ENCODE data around the gene MGAT5B. TPM values are rescaled to one million over a fixed set of nuclear protein-coding genes. Genes with fewer than 3 reads are reported as not detected.

Gene MGAT5B
- total and polyA plus RNA-seq, 2 experiments from 2014 or later: 1.6 to 10.0 TPM

DNA sequence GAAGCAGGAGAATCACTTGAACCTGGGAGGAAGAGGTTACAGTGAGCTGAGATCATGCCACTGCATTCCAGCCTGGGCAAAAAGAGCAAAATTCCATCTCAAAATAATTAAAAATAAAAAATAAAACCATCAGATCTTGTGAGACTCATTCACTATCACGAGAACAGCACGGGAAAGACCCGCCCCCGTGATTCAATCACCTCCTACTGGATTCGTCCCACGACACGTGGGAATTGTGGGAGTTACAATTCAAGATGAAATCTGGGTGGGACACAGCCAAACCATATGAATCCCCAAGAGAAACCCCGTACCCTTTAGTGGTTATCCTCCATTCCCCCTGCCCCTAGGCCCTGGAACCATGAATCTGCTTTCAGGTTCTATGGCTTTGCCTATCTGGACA lies 15.4 kb upstream of the MGAT5B start (continued):
- TF ChIP-seq, protein P1, sequence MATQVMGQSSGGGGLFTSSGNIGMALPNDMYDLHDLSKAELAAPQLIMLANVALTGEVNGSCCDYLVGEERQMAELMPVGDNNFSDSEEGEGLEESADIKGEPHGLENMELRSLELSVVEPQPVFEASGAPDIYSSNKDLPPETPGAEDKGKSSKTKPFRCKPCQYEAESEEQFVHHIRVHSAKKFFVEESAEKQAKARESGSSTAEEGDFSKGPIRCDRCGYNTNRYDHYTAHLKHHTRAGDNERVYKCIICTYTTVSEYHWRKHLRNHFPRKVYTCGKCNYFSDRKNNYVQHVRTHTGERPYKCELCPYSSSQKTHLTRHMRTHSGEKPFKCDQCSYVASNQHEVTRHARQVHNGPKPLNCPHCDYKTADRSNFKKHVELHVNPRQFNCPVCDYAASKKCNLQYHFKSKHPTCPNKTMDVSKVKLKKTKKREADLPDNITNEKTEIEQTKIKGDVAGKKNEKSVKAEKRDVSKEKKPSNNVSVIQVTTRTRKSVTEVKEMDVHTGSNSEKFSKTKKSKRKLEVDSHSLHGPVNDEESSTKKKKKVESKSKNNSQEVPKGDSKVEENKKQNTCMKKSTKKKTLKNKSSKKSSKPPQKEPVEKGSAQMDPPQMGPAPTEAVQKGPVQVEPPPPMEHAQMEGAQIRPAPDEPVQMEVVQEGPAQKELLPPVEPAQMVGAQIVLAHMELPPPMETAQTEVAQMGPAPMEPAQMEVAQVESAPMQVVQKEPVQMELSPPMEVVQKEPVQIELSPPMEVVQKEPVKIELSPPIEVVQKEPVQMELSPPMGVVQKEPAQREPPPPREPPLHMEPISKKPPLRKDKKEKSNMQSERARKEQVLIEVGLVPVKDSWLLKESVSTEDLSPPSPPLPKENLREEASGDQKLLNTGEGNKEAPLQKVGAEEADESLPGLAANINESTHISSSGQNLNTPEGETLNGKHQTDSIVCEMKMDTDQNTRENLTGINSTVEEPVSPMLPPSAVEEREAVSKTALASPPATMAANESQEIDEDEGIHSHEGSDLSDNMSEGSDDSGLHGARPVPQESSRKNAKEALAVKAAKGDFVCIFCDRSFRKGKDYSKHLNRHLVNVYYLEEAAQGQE (IDR thresholded peaks at IDR 0.05; ENCODE audit: unreplicated experiment): no peak
- no peak for TF ChIP-seq EZH2phosphoT487 (IDR thresholded peaks at IDR 0.05; ENCODE audit: unreplicated experiment)

DNA sequence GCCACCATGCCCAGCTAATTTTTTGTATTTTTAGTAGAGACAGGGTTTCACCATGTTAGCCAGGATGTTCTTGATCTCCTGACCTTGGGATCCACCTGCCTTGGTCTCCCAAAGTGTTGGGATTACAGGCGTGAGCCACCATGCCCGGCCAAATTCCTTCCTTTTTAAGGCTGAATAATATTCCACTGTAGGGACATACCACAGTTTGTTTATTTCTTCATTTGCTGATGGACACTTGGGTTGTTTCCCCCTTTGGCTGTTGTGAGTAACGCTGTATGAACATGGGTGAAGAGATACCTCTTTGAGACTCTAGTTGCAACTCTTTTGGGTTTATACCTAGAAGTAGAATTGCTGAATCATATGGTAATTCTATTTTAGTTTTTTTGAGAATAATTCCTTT lies 13.1 kb upstream of the MGAT5B start:
- DNase-seq (ENCODE audit: low spot score) (no peak), ATAC-seq (no peak)
- Histone ChIP-seq H3K79me2 (replicated peaks; ENCODE audit: insufficient read depth) (no peaks in the 10 kb centered on the region), H2AFZ (no peak overlapping the region), H3K4me3 (no peak overlapping the region), H3K9me2 (ENCODE audit: insufficient read depth) (no peaks in the 10 kb centered on the region), H3F3A (replicated peaks; ENCODE audit: low read depth) (no peaks in the 10 kb centered on the region), H3K27me3 (ENCODE audit: insufficient read depth) (no peaks in the 10 kb centered on the region), H3K27ac (ENCODE audit: low read depth) (no peak overlapping the region), H4K20me1 (replicated peaks; ENCODE audit: insufficient read depth) (no peaks in the 10 kb centered on the region), H3K4me2 (no peak overlapping the region), H3K4me1 (ENCODE audit: insufficient read depth) (peaks cover 5% of the 10 kb centered on the region; the same call in 1 of the 2 replicates), H3K36me3 (ENCODE audit: insufficient read depth) (no peaks in the 10 kb centered on the region)
- Mint-ChIP-seq H3K27ac (no peak overlapping the region), H3K4me1 (peaks cover 4% of the 10 kb centered on the region), H3K27me3 (ENCODE audit: insufficient read depth, low read depth, poor library complexity) (peaks cover 9% of the 10 kb centered on the region), H3K36me3 (ENCODE audit: low read depth) (no peaks in the 10 kb centered on the region), H3K9me3 (no peaks in the 10 kb centered on the region), H3K4me3 (no peak overlapping the region)
- TF ChIP-seq ZNF114 (CRISPR knock-in tag; IDR thresholded peaks at IDR 0.05): no peak
- TF ChIP-seq, protein P1 (IDR thresholded peaks at IDR 0.05; ENCODE audit: unreplicated experiment): no peak

DNA sequence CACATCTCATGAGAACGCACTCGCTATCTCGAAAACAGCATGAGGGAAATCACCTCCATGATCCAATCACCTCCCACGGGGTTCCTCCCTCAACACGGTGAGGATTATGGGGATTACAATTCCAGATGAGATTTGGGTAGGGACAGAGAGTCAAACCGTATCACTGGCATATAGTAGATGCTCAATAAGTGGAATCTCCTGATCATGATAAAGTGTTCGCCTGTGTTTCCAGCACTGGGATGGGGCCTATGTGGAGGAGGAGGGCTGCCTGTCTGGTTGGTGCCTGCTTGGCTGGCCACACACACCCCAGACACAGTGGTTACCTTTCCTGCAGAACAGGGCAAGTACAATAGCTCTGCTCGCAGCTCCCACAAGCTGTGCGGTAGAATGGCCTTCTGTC lies 6.1 kb upstream of the MGAT5B start:
- Histone ChIP-seq H3K4me3 (no peak overlapping the region), H3K36me3 (ENCODE audit: insufficient read depth) (no peaks in the 10 kb centered on the region), H3K27ac (ENCODE audit: low read depth) (no peak overlapping the region), H3F3A (replicated peaks; ENCODE audit: low read depth) (no peaks in the 10 kb centered on the region), H3K27me3 (ENCODE audit: insufficient read depth) (no peaks in the 10 kb centered on the region), H4K20me1 (replicated peaks; ENCODE audit: insufficient read depth) (no peaks in the 10 kb centered on the region), H3K4me1 (ENCODE audit: insufficient read depth) (peaks cover 2% of the 10 kb centered on the region; the same call in 1 of the 2 replicates), H2AFZ (no peak overlapping the region), H3K79me2 (replicated peaks; ENCODE audit: insufficient read depth) (no peaks in the 10 kb centered on the region), H3K9me2 (ENCODE audit: insufficient read depth) (no peaks in the 10 kb centered on the region), H3K4me2 (no peak overlapping the region)
- no peak for DNase-seq (ENCODE audit: low spot score)
- ATAC-seq: no peak
- no peak overlapping the region for H3K27ac Mint-ChIP-seq
- no peak overlapping the region for H3K4me3 Mint-ChIP-seq
- H3K27me3 Mint-ChIP-seq (ENCODE audit: insufficient read depth, low read depth, poor library complexity): peaks cover 4% of the 10 kb centered on the region
- H3K4me1 Mint-ChIP-seq: peaks cover 7% of the 10 kb centered on the region
- H3K36me3 Mint-ChIP-seq (ENCODE audit: low read depth): no peaks in the 10 kb centered on the region
- no peaks in the 10 kb centered on the region for H3K9me3 Mint-ChIP-seq
- no peak for TF ChIP-seq EZH2 (IDR thresholded peaks at IDR 0.05; ENCODE audit: low read depth, unreplicated experiment)
- no peak for TF ChIP-seq EZH2phosphoT487 (IDR thresholded peaks at IDR 0.05; ENCODE audit: unreplicated experiment)
- TF ChIP-seq NANOG (IDR thresholded peaks at IDR 0.05; ENCODE audit: borderline replicate concordance): no peak
- TF ChIP-seq ZNF331 (CRISPR knock-in tag; IDR thresholded peaks at IDR 0.05; ENCODE audit: low read depth): no peak
- TF ChIP-seq ZNF114 (CRISPR knock-in tag; IDR thresholded peaks at IDR 0.05): no peak
- no peak for TF ChIP-seq JUNB (IDR thresholded peaks at IDR 0.05; ENCODE audit: unreplicated experiment)
- TF ChIP-seq, protein P1 (IDR thresholded peaks at IDR 0.05; ENCODE audit: unreplicated experiment): no peak
- TF ChIP-seq, protein P2, sequence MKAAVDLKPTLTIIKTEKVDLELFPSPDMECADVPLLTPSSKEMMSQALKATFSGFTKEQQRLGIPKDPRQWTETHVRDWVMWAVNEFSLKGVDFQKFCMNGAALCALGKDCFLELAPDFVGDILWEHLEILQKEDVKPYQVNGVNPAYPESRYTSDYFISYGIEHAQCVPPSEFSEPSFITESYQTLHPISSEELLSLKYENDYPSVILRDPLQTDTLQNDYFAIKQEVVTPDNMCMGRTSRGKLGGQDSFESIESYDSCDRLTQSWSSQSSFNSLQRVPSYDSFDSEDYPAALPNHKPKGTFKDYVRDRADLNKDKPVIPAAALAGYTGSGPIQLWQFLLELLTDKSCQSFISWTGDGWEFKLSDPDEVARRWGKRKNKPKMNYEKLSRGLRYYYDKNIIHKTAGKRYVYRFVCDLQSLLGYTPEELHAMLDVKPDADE (IDR thresholded peaks at IDR 0.05): no peak
